Neuron (in vitro differentiated cells): Measurements from ENCODE around the gene SCAMP3.
A peak's percentile ranks its signal among the peaks of the same experiment; 100 is the strongest.

Experiments
- H2AFZ ChIP-seq: one replicate; pipeline ENCODE4 v1.6.1; 2013; ENCODE audit warnings: low read depth, mild to moderate bottlenecking, inconsistent platforms, low read length, moderate library complexity
- H3K27me3 ChIP-seq: one replicate; pipeline ENCODE4 v1.6.1; 2013; ENCODE audit warnings: low read length; ENCODE audit not compliant: insufficient read depth
- H3K36me3 ChIP-seq: one replicate; pipeline ENCODE4 v1.6.1; 2013; ENCODE audit warnings: low read length; ENCODE audit not compliant: insufficient read depth
- H3K4me1 ChIP-seq: one replicate; pipeline ENCODE4 v1.6.1; 2013; ENCODE audit warnings: low read length; ENCODE audit not compliant: insufficient read depth
- H3K4me3 ChIP-seq: 2 replicates; pipeline ENCODE4 v1.5.1; 2013; ENCODE audit warnings: mild to moderate bottlenecking, low read length, moderate library complexity
- H3K9me3 ChIP-seq: one replicate; pipeline ENCODE4 v1.6.1; 2013; ENCODE audit warnings: low read length

SCAMP3 gene

GRCh38 chr1:155207806-155208540 lies 54.2 kb downstream of the SCAMP3 start, which contains the start of gene THBS3:
THBS3 (minus strand) TSS chr1:155207897; CDS start chr1:155207876, 21 bp downstream.
- peak within 1 kb of the TSS; percentile 66 for H3K4me3 ChIP-seq
- peaks cover 30% of the 10 kb centered on the region for H3K4me1 ChIP-seq
- no peak within 1 kb of the TSS for H2AFZ ChIP-seq
- no peaks in the 10 kb centered on the region for H3K27me3 ChIP-seq
- H3K9me3 ChIP-seq = no peaks in the 10 kb centered on the region
- H3K36me3 ChIP-seq = peaks cover 21% of the 10 kb centered on the region

- Histone ChIP-seq H3K9me3 (no peaks in the 10 kb centered on the region), H3K27me3 (no peaks in the 10 kb centered on the region), H3K36me3 (peaks cover 28% of the 10 kb centered on the region), H3K4me1 (peaks cover 30% of the 10 kb centered on the region), H2AFZ (no peak overlapping the region), H3K4me3 (peak overlapping the region; percentile 66)
Observed at GRCh38 chr1:155206891-155207805, 55.0 kb downstream of the SCAMP3 start.
